Stimulated activated CD8-positive, alpha-beta memory T cell treated with anti-CD3 and anti-CD28 coated beads, Interleukin-15, amount 100 ng/mL, for 24 hours (primary cell): Measurements from ENCODE around the gene ARL4D.

ENCODE experiments used
- DNase-seq: peaks from one replicate; pipeline ENCODE4 v3.0.0-alpha.2; 2020; ENCODE audit warnings: low read depth

The ARL4D gene

GRCh38 chr17:43427362-43428043 lies 28.7 kb downstream of the ARL4D start:
- no peak for DNase-seq

GRCh38 chr17:43428524-43428923 lies 29.7 kb downstream of the ARL4D start:
- DNase-seq = no peak

DNA sequence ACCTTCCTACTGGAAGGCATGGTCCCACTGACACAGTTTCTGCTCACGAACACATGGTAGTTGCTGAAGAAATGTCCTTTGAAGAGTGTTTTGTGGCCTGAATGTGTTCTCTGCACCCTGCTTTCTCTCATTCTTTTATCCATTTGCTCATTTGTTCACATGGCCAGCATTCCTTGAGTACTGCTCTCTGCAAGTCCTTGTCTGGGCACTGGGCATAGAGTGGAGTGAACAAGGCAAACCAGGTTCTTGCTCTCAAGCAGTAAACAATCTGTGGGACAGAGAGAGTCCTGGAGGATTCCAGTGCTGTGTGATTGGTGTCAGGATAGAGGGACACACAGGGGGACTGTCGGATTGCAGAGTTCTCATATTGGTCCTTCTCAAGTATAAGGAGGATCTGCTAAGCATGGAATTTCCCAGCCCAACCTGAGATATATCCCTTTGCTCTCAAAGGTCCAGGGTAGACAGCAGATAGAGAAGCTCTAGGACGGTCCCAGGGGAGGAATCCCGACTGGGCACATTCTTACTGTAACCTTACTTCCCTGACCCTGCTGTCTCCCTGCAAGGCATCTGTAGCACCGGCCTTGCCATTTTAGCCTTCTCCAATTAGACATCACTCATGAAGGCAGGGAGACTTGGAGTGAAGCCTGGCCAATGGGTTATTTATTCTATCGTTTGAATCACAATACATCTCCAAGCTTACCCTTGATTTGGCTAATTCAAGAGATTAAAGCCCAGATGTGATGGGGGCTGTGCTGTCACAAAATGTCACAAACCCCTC lies 32.3 kb downstream of the ARL4D start:
- no peak for DNase-seq

GRCh38 chr17:43431714-43432523 lies 33.1 kb downstream of the ARL4D start:
- DNase-seq = no peak

GRCh38 chr17:43434902-43435319 lies 36.1 kb downstream of the ARL4D start:
- no peak for DNase-seq

DNA sequence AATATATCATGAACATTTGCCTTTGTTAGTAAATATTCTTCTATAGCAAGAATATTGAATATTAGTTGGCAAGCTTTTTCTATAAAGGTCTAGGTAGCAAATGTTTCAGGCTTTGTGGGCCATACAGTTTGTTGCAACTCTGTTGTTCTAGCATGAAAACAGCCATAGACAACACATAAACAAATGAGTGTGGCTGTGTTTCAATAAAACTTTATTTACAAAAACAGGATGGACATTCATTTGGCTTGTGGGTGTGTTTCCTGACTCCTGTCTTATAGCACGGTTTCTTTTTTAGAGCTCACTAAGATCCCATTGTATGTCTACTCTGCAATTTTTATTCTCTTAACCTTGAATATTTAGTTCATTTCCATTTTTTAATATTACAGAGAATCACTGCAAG lies 39.0 kb downstream of the ARL4D start:
- DNase-seq = no peak

GRCh38 chr17:43438626-43439025 lies 39.8 kb downstream of the ARL4D start:
- no peak for DNase-seq

- DNase-seq = no peak
Observed at GRCh38 chr17:43439041-43439440, 40.2 kb downstream of the ARL4D start.

DNA sequence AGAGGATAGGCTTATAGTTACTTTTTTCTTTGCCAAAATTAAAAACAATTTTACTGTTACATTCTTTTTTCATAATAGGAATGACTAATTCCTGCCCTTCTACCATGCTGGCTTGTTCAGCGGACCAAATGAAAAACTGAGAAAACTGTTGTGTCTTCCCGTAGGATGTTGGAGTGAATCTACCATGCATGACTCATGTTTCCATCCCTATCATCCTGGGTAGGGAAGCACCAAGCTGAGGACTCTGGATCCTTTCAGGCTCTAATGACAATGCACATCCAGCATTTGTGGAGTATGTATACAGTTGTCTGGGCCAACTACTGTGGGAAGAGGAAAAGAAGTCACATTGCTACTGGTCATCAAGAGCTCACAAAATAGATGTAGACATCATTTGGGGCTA lies 43.9 kb downstream of the ARL4D start:
- DNase-seq = no peak

DNA sequence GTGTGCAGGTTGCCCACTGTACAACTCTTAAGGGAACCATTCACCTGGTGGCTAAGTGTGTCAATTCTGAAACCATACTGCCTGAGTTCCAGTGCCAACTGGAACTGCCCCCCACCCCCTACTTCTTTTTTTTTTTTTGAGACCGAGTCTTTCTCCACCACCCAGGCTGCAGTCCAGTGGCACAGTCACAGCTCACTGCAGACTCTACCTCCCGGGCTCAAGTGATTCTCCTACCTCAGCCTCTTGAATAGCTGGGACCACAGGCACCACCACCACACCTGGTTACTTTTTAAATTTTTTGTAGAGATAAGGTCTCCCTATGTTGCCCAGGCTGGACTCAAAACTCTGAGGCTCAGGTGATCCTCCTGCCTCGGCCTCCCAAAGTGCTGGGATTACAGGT lies 44.6 kb downstream of the ARL4D start:
- DNase-seq = no peak

- no peak for DNase-seq
Observed at GRCh38 chr17:43444223-43445008, 45.6 kb downstream of the ARL4D start.

DNA sequence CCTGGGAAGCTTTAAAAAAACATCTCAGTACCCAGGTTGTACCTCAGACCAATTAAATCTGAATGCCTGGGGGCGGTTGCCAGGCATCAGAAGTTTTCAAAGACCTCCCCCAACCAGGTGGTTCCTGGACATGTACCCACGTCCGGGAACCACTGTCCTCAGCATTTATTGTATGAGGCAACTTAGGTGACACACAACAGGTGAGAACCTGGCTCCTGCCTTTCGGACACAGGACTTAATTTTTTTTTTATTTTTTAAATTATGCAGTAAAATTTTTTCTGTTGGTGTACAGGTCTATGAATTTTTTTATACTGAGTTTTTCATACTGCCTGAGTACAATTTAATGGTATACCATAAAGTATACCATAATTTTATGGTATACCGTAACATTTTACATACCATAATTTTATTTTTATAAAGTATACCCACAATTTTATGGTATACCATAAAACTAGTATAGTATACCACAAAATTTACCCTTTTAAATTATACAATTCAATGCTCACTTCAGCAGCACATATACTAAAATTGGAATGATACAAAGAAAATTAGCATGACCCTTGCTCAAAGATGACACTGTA lies 46.3 kb downstream of the ARL4D start:
- no peak for DNase-seq

GRCh38 chr17:43446773-43447172 lies 48.0 kb downstream of the ARL4D start:
- DNase-seq = no peak

- DNase-seq = no peak
Observed at GRCh38 chr17:43448720-43449469, 50.1 kb downstream of the ARL4D start.

GRCh38 chr17:43449470-43450248 lies 50.9 kb downstream of the ARL4D start:
- DNase-seq = no peak
